Hepatocyte (in vitro differentiated cells): ENCODE measurements around the gene USP3.

Experiments used
- EZH2 ChIP-seq: fragments of 200-600 bp; sonication (generic); IDR thresholded peaks from 2 replicates; pipeline ENCODE4 v1.6.1; 2016; ENCODE audit warnings: antibody characterized with exemption, mild to moderate bottlenecking, borderline replicate concordance
- EZH2phosphoT487 ChIP-seq: fragments of 200-600 bp; sonication (generic); IDR thresholded peaks from one replicate; pipeline ENCODE4 v1.6.1; 2018; ENCODE audit warnings: antibody characterized with exemption, mild to moderate bottlenecking, low read depth, moderate library complexity; ENCODE audit not compliant: unreplicated experiment, severe bottlenecking
- TF ChIP-seq, protein P1 (sequence below): fragments of 200-600 bp; sonication (generic); IDR thresholded peaks from 2 replicates; pipeline ENCODE4 v1.5.1; 2016; ENCODE audit warnings: antibody characterized with exemption, mild to moderate bottlenecking; ENCODE audit not compliant: poor library complexity

DNA sequence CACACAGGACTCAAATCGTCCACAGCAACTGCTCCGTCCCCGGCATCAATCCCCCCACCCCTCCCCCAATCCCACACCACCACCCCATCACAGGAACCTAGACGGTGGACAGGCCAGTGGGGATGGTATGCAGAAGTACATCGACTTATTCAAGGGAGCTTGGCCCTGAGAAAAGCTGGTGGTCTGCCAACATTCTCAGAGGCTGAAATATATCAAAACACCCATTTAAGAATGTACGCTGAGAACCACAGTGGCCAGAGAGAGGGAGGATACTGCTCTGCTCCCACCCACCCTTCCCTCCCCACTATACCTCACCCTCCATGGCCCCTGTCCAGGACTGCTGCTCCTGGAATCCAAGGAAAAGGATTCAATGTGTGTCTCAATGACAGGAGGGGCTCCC is 12.4 kb upstream of the USP3 start:
- TF ChIP-seq, protein P1, sequence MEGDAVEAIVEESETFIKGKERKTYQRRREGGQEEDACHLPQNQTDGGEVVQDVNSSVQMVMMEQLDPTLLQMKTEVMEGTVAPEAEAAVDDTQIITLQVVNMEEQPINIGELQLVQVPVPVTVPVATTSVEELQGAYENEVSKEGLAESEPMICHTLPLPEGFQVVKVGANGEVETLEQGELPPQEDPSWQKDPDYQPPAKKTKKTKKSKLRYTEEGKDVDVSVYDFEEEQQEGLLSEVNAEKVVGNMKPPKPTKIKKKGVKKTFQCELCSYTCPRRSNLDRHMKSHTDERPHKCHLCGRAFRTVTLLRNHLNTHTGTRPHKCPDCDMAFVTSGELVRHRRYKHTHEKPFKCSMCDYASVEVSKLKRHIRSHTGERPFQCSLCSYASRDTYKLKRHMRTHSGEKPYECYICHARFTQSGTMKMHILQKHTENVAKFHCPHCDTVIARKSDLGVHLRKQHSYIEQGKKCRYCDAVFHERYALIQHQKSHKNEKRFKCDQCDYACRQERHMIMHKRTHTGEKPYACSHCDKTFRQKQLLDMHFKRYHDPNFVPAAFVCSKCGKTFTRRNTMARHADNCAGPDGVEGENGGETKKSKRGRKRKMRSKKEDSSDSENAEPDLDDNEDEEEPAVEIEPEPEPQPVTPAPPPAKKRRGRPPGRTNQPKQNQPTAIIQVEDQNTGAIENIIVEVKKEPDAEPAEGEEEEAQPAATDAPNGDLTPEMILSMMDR, result no peak
- TF ChIP-seq EZH2phosphoT487 (no peak), EZH2 (no peak)
